ENCODE results near the gene WFS1. TPM values are rescaled to one million over a fixed set of nuclear protein-coding genes. Genes with fewer than 3 reads are reported as not detected.

Gene WFS1
- total RNA-seq, 1 donor, result 14.3 TPM

DNA sequence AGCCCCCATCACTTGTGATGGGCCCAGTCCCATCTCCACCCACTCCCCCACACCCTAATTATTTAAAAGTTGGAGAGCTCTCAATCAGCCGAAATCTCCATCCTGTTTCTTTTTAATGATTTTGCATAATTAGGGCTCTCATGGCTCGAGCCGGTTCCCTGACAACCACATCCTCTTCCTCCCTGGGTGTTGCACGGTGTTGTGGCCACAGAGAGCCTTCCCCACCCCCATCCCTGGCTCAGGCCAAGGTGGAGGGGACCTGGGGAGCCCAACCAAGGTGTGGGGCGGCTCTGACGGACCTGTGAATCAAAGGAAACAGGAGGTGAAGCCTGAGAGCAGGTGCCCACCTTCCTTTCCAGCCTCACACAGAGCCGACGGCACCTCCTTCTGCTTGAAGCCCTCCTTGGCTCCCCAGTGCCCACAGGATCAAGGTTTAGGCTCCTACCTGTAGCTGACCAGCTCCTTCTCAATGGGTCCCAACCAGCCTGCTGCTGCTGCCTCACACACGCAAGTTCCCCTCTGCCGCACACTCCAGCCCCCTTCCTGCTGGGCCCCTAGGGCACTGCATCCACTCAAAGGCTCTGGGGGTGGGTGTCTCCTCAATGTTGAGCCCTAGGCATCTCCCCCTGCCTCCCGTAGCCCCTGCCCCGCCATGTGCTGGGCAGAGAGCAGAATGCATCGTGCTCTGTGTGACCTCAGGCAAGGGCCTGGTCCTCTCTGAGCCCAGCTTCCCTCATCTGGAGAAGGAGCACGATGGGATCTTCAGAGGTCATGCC, 68.7 kb downstream of the WFS1 start:
- DNase-seq (ENCODE audit: low read depth), result no peak
- TF ChIP-seq, protein P1, sequence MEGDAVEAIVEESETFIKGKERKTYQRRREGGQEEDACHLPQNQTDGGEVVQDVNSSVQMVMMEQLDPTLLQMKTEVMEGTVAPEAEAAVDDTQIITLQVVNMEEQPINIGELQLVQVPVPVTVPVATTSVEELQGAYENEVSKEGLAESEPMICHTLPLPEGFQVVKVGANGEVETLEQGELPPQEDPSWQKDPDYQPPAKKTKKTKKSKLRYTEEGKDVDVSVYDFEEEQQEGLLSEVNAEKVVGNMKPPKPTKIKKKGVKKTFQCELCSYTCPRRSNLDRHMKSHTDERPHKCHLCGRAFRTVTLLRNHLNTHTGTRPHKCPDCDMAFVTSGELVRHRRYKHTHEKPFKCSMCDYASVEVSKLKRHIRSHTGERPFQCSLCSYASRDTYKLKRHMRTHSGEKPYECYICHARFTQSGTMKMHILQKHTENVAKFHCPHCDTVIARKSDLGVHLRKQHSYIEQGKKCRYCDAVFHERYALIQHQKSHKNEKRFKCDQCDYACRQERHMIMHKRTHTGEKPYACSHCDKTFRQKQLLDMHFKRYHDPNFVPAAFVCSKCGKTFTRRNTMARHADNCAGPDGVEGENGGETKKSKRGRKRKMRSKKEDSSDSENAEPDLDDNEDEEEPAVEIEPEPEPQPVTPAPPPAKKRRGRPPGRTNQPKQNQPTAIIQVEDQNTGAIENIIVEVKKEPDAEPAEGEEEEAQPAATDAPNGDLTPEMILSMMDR (IDR thresholded peaks at IDR 0.05; ENCODE audit: insufficient read depth, low read length), result no peak
- no peak overlapping the region for H3K4me3 ChIP-seq (ENCODE audit: low read depth, low read length)

DNA sequence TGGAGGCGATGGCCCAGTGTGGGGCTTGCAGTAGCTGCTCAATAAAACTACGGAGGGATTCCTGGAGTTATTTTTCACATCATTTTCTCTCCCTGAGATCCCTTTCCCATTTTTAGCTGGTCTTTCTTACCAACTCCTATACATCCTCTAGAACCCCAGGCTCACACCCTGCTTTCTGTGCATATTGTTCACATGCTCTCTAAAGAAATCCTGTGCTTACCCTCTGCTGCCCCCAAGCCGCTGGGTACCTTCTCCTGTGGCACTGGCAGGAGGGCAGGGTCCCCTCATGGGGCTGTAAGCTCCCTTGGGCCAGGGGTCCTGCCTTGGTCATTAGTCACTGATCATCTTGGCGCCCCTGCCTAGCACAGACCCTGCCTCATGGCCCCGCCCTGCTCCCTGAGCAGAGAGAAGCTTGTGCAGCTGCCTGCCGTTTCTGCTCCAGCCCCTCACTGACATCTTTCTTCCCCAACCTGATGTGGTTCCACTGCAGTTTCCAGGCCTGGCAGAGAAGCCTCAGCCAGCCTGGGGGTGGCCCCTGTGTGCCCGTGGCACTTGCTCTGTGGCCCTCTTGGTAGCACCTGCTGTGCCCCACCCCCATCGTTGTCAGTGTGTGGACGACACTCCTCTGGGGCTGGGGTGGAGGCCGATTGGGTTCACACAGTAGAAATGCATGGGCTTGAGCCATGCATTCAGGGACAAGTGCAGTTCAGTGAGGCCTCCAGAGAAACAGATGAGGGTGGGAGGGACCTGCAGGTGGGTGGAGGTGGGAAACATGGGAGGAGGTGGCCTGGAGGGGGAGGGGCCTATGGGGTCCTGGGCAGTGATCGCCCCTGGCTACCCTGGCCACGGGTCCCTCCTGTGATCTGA, 69.5 kb downstream of the WFS1 start:
- H3K4me3 ChIP-seq (ENCODE audit: low read depth, low read length), result no peak overlapping the region
- TF ChIP-seq, protein P1 (IDR thresholded peaks at IDR 0.05; ENCODE audit: insufficient read depth, low read length), result no peak
- no peak for DNase-seq (ENCODE audit: low read depth)

DNA sequence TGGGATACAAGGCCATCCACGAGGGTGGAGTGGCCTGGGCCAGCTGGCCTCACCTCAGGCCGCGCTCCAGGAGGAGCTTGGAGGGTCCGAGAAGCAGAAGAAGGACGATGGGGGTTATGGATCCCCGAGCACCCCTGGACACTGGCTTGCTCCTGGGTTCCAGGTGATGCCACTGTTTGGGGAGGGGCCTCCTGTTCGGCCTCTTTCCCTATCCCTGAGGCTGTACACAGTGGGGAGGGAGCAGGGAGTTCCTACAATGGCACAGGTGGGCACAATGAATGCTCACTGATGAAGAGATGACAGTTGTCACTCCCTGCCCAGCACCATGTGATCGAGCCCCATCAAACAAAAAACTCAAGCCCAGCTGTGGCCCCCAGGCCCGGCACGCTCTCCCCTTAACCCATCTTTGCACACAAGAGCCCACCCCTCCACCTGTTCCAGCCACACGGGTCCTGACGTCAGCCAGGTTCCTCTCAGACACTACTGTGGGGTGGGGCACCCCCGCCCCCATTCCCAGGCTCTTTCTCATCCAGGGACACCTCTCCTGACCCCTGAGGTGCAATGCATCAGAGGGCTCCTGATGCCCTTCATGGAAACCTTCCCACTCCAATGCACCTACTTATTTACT, 70.3 kb downstream of the WFS1 start:
- H3K4me3 ChIP-seq (ENCODE audit: low read depth, low read length), result no peak overlapping the region
- TF ChIP-seq, protein P1 (IDR thresholded peaks at IDR 0.05; ENCODE audit: insufficient read depth, low read length), result no peak
- DNase-seq (ENCODE audit: low read depth), result no peak

DNA sequence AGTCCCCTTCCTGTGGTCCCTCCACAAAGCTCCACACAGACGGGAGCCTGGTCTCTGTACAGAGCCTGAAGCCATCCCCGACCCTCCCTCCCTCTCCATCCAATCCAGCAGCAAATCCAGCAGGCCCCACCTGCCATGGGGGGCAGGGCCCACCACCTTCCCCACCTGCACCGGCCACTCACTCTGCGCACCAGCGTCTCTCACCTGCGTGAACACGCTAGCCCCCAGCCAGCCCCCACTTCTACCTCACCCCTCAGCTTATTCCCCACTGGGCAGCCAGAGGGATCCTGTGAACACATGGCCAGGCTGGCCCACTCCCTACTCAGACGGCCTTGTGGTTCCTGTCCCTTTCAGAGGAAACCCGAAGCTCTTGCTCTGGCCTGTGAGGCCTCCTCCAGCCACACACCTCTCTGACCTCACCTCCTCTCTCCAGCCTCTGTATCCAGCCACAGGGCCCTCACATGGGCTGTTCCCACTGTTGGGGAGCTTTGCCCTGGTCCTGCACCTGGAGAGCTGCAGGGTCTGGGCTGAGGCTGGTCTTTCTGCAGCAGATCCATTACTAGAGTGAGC, 70.9 kb downstream of the WFS1 start:
- no peak for DNase-seq (ENCODE audit: low read depth)
- TF ChIP-seq, protein P1 (IDR thresholded peaks at IDR 0.05; ENCODE audit: insufficient read depth, low read length), result no peak
- no peak overlapping the region for H3K4me3 ChIP-seq (ENCODE audit: low read depth, low read length)

DNA sequence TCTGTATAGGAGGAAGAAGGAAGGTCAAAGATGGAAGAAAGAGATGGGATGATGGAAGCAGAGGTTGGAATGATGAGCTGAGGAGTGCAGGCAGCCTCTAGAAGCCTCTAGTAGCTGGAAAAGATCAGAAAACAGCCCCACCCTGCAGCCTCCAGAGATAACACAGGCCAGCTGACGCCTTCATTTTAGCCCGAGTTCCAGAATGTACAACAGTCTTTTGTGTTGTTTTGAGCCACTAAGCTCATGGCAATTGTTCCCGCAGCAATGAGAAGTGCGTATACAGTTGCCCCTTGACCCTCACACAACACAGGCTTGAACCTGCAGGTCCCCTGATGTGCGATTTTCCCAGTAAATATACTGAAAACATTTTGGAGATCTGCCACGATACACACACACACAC, 72.0 kb downstream of the WFS1 start:
- no peak for DNase-seq (ENCODE audit: low read depth)
- no peak overlapping the region for H3K4me3 ChIP-seq (ENCODE audit: low read depth, low read length)
- TF ChIP-seq, protein P1 (IDR thresholded peaks at IDR 0.05; ENCODE audit: insufficient read depth, low read length), result no peak

DNA sequence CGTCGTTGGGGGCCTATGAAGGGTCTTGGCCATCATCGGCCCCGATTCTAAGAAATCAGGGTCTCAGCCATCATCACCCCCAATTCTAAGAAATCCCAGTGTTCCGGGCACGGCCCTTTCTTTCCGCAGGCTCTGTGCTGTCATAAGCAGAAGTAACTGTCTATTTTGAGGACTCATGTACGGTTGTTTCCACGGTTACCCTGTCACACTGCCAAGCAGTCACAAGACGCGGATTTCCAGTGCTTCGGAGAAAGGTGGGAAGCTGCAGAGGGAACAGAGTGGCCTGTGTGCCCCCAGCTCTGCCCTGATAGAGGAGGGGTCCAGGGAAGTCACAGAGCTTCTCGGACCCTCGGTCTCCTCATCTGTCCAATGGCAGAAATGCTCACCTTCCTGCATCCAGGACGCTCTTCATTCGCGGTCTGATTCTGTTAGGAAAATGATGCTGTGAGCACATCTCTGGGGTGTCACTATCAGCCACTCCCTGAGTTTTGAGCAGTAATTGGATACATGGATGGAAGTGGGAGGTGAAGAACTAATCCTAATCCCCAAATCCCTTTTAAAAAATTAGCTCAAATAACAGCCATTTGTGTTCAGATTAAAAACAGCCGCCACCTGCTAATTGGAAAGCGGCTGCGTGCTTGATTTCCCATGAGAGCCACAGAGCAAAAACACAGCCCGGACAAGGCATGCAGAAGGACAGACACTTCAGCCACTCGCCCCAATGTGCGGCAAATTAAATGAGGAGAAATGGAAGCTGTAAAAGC, 73.1 kb downstream of the WFS1 start:
- H3K4me3 ChIP-seq (ENCODE audit: low read depth, low read length), result no peak overlapping the region
- DNase-seq (ENCODE audit: low read depth), result no peak
- TF ChIP-seq, protein P1 (IDR thresholded peaks at IDR 0.05; ENCODE audit: insufficient read depth, low read length), result no peak

Data from fibroblast of the aortic adventitia (primary cell).